ENCODE measurements around the gene BRMS1L. TPM values are rescaled to one million over a fixed set of nuclear protein-coding genes. Genes with fewer than 3 reads are reported as not detected.

The BRMS1L gene
- total RNA-seq, 2 donors from 2014 or later: 3.4 to 3.8 TPM

- Histone ChIP-seq H3K4me3 (no peak overlapping the region), H3K9ac (ENCODE audit: low read depth in 2 of 2, low read length in 2 of 2) (no peak overlapping the region), H3K27me3 (no peaks in the 10 kb centered on the region), H3K9me3 (peaks cover 5% of the 10 kb centered on the region), H3K36me3 (no peaks in the 10 kb centered on the region), H3K27ac (no peak overlapping the region), H3K4me1 (no peaks in the 10 kb centered on the region)
- TF ChIP-seq, protein P1, sequence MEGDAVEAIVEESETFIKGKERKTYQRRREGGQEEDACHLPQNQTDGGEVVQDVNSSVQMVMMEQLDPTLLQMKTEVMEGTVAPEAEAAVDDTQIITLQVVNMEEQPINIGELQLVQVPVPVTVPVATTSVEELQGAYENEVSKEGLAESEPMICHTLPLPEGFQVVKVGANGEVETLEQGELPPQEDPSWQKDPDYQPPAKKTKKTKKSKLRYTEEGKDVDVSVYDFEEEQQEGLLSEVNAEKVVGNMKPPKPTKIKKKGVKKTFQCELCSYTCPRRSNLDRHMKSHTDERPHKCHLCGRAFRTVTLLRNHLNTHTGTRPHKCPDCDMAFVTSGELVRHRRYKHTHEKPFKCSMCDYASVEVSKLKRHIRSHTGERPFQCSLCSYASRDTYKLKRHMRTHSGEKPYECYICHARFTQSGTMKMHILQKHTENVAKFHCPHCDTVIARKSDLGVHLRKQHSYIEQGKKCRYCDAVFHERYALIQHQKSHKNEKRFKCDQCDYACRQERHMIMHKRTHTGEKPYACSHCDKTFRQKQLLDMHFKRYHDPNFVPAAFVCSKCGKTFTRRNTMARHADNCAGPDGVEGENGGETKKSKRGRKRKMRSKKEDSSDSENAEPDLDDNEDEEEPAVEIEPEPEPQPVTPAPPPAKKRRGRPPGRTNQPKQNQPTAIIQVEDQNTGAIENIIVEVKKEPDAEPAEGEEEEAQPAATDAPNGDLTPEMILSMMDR (IDR thresholded peaks at IDR 0.05): no peak
- intact Hi-C loops (cut with DNase I): no loop called here
- DNase-seq: no peak
These were observed 18.4 kb downstream of the BRMS1L start for GRCh38 chr14:35844494-35844893.

DNA sequence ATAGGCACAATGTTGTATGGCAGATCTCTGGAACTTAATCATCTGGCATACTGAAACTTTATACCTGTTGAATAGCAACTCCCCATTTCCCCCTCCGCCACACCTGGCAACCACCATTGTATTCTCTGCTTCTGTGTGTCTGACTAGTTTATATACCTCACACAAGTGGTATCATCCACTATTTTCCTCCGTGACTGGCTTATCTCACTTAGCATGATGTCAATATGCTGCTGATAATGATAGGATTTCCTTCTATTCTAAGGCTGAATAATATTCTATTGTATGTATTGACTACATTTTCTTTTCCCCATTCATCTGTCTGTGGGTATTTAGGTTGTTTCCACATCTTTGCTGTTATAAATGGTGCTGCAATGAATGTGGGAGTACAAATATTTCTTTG, 21.5 kb downstream of the BRMS1L start:
- H3K27me3 ChIP-seq: no peaks in the 10 kb centered on the region
- H3K36me3 ChIP-seq: no peaks in the 10 kb centered on the region
- no peak overlapping the region for H3K27ac ChIP-seq
- H3K4me3 ChIP-seq: no peak overlapping the region
- H3K9ac ChIP-seq (ENCODE audit: low read depth in 2 of 2, low read length in 2 of 2): no peak overlapping the region
- no peak for DNase-seq
- intact Hi-C loops (cut with DNase I): no loop called here
- TF ChIP-seq, protein P1 (IDR thresholded peaks at IDR 0.05): no peak
- no peaks in the 10 kb centered on the region for H3K9me3 ChIP-seq
- H3K4me1 ChIP-seq: no peaks in the 10 kb centered on the region

DNA sequence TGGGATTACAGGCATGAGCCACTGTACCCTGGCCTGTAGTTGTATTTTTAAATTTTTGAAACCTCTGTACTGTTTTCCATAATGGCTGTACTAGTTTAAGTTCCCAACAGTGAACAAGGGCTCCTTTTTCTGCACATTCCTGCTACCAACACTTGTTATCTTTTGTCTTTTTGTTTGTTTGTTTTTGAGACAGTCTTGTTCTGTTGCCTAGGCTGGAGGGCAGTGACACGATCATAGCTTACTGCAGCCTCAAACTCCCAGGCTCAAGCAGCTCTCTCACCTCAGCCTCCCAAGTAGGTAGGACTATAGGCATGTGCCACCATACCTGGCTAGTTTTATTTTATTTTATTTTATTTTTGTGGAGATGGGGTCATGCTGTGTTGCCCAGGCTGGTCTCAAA, 23.0 kb downstream of the BRMS1L start:
- H3K27ac ChIP-seq: no peak overlapping the region
- no peak overlapping the region for H3K4me3 ChIP-seq
- DNase-seq: no peak
- no peaks in the 10 kb centered on the region for H3K27me3 ChIP-seq
- no peaks in the 10 kb centered on the region for H3K36me3 ChIP-seq
- H3K4me1 ChIP-seq: no peaks in the 10 kb centered on the region
- no peaks in the 10 kb centered on the region for H3K9me3 ChIP-seq
- intact Hi-C loops (cut with DNase I): no loop called here
- H3K9ac ChIP-seq (ENCODE audit: low read depth in 2 of 2, low read length in 2 of 2): no peak overlapping the region
- TF ChIP-seq, protein P1 (IDR thresholded peaks at IDR 0.05): no peak

- TF ChIP-seq, protein P1 (IDR thresholded peaks at IDR 0.05): no peak
These were observed 25.7 kb downstream of the BRMS1L start for GRCh38 chr14:35851823-35852222.

DNA sequence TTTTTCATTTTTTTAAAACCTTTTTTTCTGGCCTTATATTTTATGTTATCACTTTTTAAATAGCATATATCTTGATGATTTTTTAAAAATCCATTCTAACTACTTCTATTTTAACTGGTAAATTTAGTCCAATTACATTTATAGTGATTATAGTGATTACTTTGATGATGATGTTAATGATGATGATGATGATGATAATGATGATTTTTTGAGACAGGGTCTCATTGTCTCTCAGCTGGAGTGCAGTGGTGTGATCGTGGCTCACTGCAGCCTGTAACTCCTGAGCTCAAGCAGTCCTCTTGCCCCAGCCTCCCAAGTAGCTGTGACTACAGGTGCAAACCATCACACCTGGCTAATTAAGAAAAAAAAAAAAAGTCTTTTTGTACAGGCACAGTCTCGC, 27.1 kb downstream of the BRMS1L start:
- no peak overlapping the region for H3K4me3 ChIP-seq
- no peak overlapping the region for H3K27ac ChIP-seq
- no peak for DNase-seq
- no peak overlapping the region for H3K9ac ChIP-seq (ENCODE audit: low read depth in 2 of 2, low read length in 2 of 2)
- no peaks in the 10 kb centered on the region for H3K27me3 ChIP-seq
- no peaks in the 10 kb centered on the region for H3K4me1 ChIP-seq
- H3K36me3 ChIP-seq: no peaks in the 10 kb centered on the region
- intact Hi-C loops (cut with DNase I): no loop called here
- TF ChIP-seq, protein P1 (IDR thresholded peaks at IDR 0.05): no peak
- no peaks in the 10 kb centered on the region for H3K9me3 ChIP-seq

More at GRCh38 chr14:35851823-35852222, 25.7 kb downstream of the BRMS1L start:
- intact Hi-C loops (cut with DNase I): no loop called here
- H3K9ac ChIP-seq (ENCODE audit: low read depth in 2 of 2, low read length in 2 of 2): no peak overlapping the region
- no peak overlapping the region for H3K27ac ChIP-seq
- no peak for DNase-seq
- no peaks in the 10 kb centered on the region for H3K36me3 ChIP-seq
- no peaks in the 10 kb centered on the region for H3K9me3 ChIP-seq
- no peak overlapping the region for H3K4me3 ChIP-seq
- H3K27me3 ChIP-seq: no peaks in the 10 kb centered on the region
- H3K4me1 ChIP-seq: no peaks in the 10 kb centered on the region

Data from colonic mucosa (tissue), 4 donors.